ENCODE results near the gene DGKD.

Gene DGKD

DNA sequence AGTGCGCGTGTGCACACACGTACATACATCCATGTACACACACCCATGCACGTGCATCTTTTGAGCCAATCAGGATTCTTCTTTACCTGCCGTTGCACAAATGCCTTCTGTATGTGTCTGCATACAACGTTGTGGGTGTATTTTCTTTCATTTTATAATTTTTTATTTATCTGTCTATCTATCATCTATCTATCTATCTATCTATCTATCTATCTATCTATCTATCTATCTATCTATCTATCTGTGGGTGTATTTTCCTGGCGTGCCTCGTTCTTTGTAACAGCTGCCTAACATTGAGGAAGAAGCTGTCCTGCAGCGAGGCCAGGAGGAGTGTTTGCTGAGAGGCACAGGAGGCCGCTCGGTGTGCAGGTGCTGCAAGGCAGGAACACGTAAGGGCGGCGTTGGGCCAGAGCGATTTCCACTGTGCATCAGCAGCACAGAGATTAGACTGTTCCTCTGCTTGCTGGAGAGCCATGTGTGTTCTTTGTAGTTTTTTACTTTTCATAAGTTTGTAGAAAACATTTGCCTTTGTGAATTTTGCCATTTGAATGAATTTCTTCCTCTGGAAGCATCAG is 84.4 kb downstream of the DGKD start:
- TF ChIP-seq, protein P1, sequence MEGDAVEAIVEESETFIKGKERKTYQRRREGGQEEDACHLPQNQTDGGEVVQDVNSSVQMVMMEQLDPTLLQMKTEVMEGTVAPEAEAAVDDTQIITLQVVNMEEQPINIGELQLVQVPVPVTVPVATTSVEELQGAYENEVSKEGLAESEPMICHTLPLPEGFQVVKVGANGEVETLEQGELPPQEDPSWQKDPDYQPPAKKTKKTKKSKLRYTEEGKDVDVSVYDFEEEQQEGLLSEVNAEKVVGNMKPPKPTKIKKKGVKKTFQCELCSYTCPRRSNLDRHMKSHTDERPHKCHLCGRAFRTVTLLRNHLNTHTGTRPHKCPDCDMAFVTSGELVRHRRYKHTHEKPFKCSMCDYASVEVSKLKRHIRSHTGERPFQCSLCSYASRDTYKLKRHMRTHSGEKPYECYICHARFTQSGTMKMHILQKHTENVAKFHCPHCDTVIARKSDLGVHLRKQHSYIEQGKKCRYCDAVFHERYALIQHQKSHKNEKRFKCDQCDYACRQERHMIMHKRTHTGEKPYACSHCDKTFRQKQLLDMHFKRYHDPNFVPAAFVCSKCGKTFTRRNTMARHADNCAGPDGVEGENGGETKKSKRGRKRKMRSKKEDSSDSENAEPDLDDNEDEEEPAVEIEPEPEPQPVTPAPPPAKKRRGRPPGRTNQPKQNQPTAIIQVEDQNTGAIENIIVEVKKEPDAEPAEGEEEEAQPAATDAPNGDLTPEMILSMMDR (conservative IDR thresholded peaks at IDR 0.05; ENCODE audit: low read depth, low read length) = no peak
- no peak overlapping the region for H3K4me3 ChIP-seq (ENCODE audit: low read length)
- DNase-seq (ENCODE audit: low read depth) = no peak

DNA sequence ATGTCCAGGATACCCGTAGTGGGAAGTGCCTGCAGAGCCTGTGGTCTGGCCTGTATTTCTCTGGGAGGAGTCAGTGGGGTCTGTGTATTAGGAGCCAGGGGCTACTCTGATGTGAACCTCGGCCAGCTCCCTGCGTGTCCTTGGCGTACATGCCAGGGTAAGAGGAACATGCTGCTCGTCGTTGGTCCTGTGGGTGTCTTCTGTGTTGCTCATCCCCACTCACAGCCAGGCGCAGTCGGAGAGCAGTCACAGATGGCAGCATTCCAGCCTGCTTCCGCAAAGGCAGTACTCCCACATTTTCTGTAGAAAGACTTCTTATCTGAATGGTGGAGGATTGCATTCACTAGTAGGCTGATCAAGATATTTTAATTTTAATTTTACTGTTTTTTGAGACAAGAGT is 84.9 kb downstream of the DGKD start:
- DNase-seq (ENCODE audit: low read depth) = no peak
- TF ChIP-seq, protein P1 (conservative IDR thresholded peaks at IDR 0.05; ENCODE audit: low read depth, low read length) = no peak

DNA sequence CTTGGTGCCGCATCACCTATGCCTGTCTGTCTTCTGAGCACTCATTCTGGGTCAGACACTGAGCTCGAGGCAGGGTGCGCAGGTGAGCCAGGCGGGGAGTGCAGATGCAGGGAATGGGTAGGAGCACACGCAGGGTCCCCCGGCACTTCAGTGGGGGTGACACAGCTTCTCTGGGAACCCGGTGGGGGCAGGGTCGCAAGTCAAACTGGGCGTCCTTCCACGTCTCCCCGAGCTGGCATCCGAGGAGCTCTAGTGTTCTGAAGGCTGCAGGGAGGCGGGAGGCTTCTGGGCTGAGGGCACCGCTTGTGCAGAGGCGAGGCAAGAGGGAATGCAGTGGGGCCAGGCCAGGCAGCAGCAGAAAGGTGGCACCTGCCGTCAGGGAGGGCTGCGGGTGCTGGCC is 86.0 kb downstream of the DGKD start:
- TF ChIP-seq, protein P1 (conservative IDR thresholded peaks at IDR 0.05; ENCODE audit: low read depth, low read length) = no peak
- DNase-seq (ENCODE audit: low read depth) = no peak
- H3K4me3 ChIP-seq (ENCODE audit: low read length) = no peak overlapping the region

More for the DNA sequence above, 84.9 kb downstream of the DGKD start:
- no peak overlapping the region for H3K4me3 ChIP-seq (ENCODE audit: low read length)

DNA sequence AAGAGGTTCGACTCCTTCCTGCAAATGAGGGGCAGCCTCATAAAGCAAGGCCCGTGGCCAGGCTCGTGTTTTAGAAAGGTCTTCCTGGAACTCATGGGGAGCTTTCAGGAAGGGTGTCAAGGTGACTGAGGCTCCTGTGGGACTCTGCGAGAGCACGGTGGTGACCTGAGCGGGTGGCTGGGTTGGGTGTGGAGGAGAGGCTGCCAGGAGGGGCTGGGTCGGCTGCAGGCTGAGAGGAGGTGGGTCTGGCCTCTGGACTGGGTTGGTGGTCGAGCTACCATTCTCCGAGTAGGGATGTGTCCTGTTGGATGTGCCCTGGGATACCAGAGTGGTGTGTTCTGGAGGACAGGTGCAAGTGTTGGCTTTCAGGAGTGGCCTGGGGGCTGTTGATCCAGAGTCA is 86.4 kb downstream of the DGKD start:
- H3K4me3 ChIP-seq (ENCODE audit: low read length) = no peak overlapping the region
- TF ChIP-seq, protein P1 (conservative IDR thresholded peaks at IDR 0.05; ENCODE audit: low read depth, low read length) = no peak
- DNase-seq (ENCODE audit: low read depth) = no peak

DNA sequence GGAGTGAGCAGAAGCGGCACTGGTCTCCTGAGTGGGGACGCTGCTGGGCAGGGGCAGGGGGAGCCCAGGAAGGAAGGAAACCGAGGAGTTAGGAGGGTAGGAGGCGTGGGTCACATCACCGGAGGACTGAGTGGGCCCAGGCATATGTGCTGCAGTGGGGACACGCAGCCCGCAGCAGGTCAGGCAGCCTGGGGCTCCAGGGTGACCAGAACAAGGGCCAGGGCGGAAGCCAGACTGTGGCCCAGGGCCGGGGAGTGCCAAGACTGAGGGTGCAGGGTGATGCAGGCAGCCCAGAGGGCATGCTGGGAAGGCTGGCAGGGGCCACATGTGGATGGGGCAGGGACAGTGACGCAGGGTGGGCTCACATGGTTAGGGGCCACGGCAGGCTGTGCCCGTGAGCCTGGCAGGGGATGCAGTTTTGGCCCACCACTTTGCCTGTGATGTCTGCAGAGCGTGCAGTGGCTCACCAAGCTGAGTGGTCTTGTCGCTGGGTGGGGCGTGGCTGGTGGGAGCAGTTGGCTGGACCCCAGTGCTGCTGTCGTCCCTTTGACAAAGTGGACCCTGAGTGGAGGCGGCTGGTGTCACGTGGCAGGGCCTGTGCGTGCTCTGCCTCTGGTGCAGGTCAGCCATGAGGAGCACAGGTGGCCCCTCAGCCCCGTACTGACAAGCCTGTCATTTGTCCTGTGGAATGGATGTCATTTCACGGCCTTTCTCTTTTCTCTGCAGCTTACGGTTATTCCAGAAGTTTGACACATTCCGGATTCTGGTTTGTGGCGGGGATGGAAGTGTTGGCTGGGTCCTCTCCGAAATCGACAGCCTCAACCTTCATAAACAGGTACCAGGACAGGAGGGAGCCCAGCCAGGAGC is 87.1 kb downstream of the DGKD start:
- no peak for DNase-seq (ENCODE audit: low read depth)
- TF ChIP-seq, protein P1 (conservative IDR thresholded peaks at IDR 0.05; ENCODE audit: low read depth, low read length) = no peak
- no peak overlapping the region for H3K4me3 ChIP-seq (ENCODE audit: low read length)

DNA sequence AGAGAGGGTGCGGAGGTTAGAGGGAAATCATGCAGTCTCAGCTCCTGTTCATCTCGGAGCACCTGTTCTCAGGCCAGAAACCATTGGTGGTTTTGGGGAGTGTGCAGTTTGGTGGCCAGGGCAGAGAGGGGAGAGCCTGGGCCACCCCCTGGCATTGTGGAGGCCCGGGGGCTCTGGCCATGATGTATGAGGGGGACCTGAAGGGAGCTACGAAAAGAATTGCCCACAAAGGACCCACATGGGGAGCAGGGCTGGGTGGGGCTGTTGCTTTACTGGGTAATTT is 87.7 kb downstream of the DGKD start:
- TF ChIP-seq, protein P1 (conservative IDR thresholded peaks at IDR 0.05; ENCODE audit: low read depth, low read length) = no peak
- no peak for DNase-seq (ENCODE audit: low read depth)
- H3K4me3 ChIP-seq (ENCODE audit: low read length) = no peak overlapping the region
